Nephron progenitor cell (in vitro differentiated cells): ENCODE data around the gene FCRL4.

Experiments
- DNase-seq: peaks from one replicate; pipeline ENCODE4 v3.0.0; 2021
- H3K27ac Mint-ChIP-seq: 2 replicates; pipeline ENCODE4 v1.8.0; 2021; ENCODE audit warnings: mild to moderate bottlenecking, moderate library complexity, mixed read lengths
- H3K27me3 Mint-ChIP-seq: 2 replicates; pipeline ENCODE4 v1.8.0; 2021; ENCODE audit warnings: mild to moderate bottlenecking, low read depth, mixed read lengths; ENCODE audit not compliant: poor library complexity
- H3K36me3 Mint-ChIP-seq: 2 replicates; pipeline ENCODE4 v1.8.0; 2021; ENCODE audit warnings: low read depth, mixed read lengths
- H3K4me1 Mint-ChIP-seq: 2 replicates; pipeline ENCODE4 v1.8.0; 2021; ENCODE audit warnings: mixed read lengths
- H3K4me3 Mint-ChIP-seq: 2 replicates; pipeline ENCODE4 v1.8.0; 2021; ENCODE audit warnings: mild to moderate bottlenecking, moderate library complexity, mixed read lengths
- H3K9me3 Mint-ChIP-seq: 2 replicates; pipeline ENCODE4 v1.8.0; 2021; ENCODE audit warnings: mild to moderate bottlenecking, moderate library complexity, mixed read lengths
- CTCF ChIP-seq: fragments of 200-600 bp; sonication (generic); IDR thresholded peaks from 2 replicates; pipeline ENCODE4 v1.5.0; 2021; ENCODE audit warnings: antibody characterized with exemption

FCRL4 gene

DNA sequence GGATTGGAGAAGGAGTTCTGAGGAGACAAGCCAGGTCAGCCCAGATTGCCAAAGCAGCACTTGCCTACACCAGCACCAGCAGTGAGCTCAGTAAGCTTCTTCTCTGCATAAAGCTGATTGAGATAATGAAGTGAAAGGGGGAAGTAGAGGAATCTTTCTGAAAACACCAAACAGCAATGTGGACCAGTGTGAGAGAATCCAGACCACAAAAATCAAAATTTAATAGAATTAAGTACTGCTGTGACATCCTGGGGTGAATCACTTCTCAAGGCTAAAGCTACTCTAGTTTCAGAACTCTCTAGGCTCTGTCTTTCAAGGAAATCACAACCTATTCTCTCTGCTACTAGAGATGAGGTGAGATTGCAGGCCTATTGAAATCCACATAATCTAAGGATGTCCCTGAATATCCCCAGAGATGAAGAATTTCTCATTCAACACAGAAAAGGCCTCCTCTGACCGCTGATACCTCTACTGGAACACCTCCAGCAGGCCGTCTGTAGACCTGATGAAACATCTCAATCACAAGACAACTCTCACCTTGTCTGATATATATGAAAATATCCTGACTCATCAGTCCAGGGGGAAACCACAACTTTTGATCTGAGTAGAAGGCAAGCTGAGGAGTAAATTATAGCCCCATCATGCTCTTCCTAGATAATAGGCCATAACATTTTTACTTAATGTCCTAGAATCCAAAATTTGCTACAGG lies at the start of gene FCRL4:
Gene FCRL4, minus strand, starts transcription at position 127 of the 709 bp plus-strand sequence. CDS start 141 bp downstream, outside the sequence.
- DNase-seq, result no peak
- Mint-ChIP-seq H3K9me3 (no peaks in the 10 kb centered on the region), H3K27me3 (peaks cover 3% of the 10 kb centered on the region)

GRCh38 chr1:157646144-157646543 lies 48.3 kb upstream of the FCRL4 start:
- TF ChIP-seq CTCF, result no peak
- H3K4me1 Mint-ChIP-seq, result no peaks in the 10 kb centered on the region
- no peak for DNase-seq
- no peaks in the 10 kb centered on the region for H3K9me3 Mint-ChIP-seq
- H3K27ac Mint-ChIP-seq, result no peak overlapping the region
- H3K27me3 Mint-ChIP-seq, result peaks cover 17% of the 10 kb centered on the region
- H3K36me3 Mint-ChIP-seq, result no peaks in the 10 kb centered on the region
- no peak overlapping the region for H3K4me3 Mint-ChIP-seq

More for the DNA sequence above, at the start of gene FCRL4:
- H3K4me1 Mint-ChIP-seq, result no peaks in the 10 kb centered on the region
- H3K36me3 Mint-ChIP-seq, result no peaks in the 10 kb centered on the region
- TF ChIP-seq CTCF, result no peak
- no peak within 1 kb of the TSS for H3K27ac Mint-ChIP-seq
- H3K4me3 Mint-ChIP-seq, result no peak within 1 kb of the TSS

GRCh38 chr1:157641177-157641576 lies 43.3 kb upstream of the FCRL4 start:
- TF ChIP-seq CTCF, result no peak
- Mint-ChIP-seq H3K9me3 (no peaks in the 10 kb centered on the region), H3K27ac (no peak overlapping the region), H3K27me3 (peaks cover 6% of the 10 kb centered on the region), H3K4me3 (no peak overlapping the region), H3K4me1 (no peaks in the 10 kb centered on the region), H3K36me3 (no peaks in the 10 kb centered on the region)
- DNase-seq, result no peak

DNA sequence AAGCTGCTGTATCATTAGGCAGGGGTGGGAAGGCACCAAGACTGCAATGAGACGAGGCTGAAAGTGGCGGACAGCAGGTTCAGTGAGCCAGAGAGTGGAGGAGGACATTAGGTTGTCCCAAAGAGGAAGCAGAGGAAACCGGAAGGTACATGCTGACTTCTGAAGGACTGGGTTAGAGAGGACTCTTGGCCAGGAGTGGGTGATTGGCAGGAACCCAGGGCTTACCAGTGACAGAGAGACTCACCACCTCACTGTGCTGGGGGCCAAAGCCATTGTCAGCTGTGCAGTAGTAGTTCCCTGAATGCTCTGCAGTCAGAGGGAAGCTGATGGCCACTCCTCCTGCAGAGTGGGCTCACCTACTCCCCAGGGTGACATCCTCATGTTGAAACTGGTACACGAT lies 41.9 kb upstream of the FCRL4 start:
- Mint-ChIP-seq H3K36me3 (no peaks in the 10 kb centered on the region), H3K27ac (no peak overlapping the region), H3K27me3 (peaks cover 9% of the 10 kb centered on the region), H3K4me3 (no peak overlapping the region), H3K4me1 (no peaks in the 10 kb centered on the region), H3K9me3 (no peaks in the 10 kb centered on the region)
- TF ChIP-seq CTCF, result no peak
- no peak for DNase-seq

GRCh38 chr1:157628773-157629172 lies 30.9 kb upstream of the FCRL4 start:
- Mint-ChIP-seq H3K27ac (no peak overlapping the region), H3K36me3 (no peaks in the 10 kb centered on the region), H3K4me3 (no peak overlapping the region), H3K4me1 (no peaks in the 10 kb centered on the region), H3K27me3 (peaks cover 32% of the 10 kb centered on the region), H3K9me3 (no peaks in the 10 kb centered on the region)
- TF ChIP-seq CTCF, result no peak
- DNase-seq, result no peak

- Mint-ChIP-seq H3K4me1 (no peaks in the 10 kb centered on the region), H3K4me3 (no peak overlapping the region), H3K27me3 (peaks cover 17% of the 10 kb centered on the region), H3K36me3 (no peaks in the 10 kb centered on the region), H3K9me3 (no peaks in the 10 kb centered on the region), H3K27ac (no peak overlapping the region)
- peak; percentile 16 for TF ChIP-seq CTCF
- peak; percentile 26 for DNase-seq
Measured at GRCh38 chr1:157626099-157626498, 28.2 kb upstream of the FCRL4 start.
